DND-41 (cell line): ENCODE data around the gene SMAD7.
A peak's percentile ranks its signal among the peaks of the same experiment; 100 is the strongest.

ENCODE experiments used
- ATAC-seq: fragments of 200-7000 bp; cut with Tn5 transposase; 3 replicates; pipeline ENCODE4 v1.9.1; 2021; ENCODE audit warnings: low read depth; ENCODE audit not compliant: insufficient read depth
- DNase-seq: peaks from one replicate; pipeline ENCODE4 v3.0.0-alpha.2; 2020
- H2AFZ ChIP-seq: 2 replicates; pipeline ENCODE4 v1.6.0; 2012; ENCODE audit warnings: low read depth, low read length
- H3K27ac ChIP-seq: 2 replicates; pipeline ENCODE4 v1.5.1; 2012; ENCODE audit warnings: low read length, inconsistent platforms
- H3K27me3 ChIP-seq: fragments of 200-600 bp; sonication (generic); 2 replicates; pipeline ENCODE4 v1.6.0; 2012; ENCODE audit warnings: low read length, mild to moderate bottlenecking, inconsistent platforms; ENCODE audit not compliant: insufficient read depth, poor library complexity
- H3K36me3 ChIP-seq: 2 replicates; pipeline ENCODE4 v1.5.1; 2012; ENCODE audit warnings: low read length, inconsistent platforms; ENCODE audit not compliant: insufficient read depth
- H3K4me1 ChIP-seq: 2 replicates; pipeline ENCODE4 v1.5.1; 2012; ENCODE audit warnings: mild to moderate bottlenecking, low read length; ENCODE audit not compliant: insufficient read depth
- H3K4me2 ChIP-seq: 2 replicates; pipeline ENCODE4 v1.6.0; 2012; ENCODE audit warnings: mild to moderate bottlenecking, moderate library complexity, low read length, inconsistent platforms; ENCODE audit not compliant: insufficient read depth
- H3K4me3 ChIP-seq, 2 experiments: fragments of 200-600 bp in 1 of 2; shearing (Covaris generic) in 1 of 2; 2 replicates each; pipeline ENCODE4 v1.5.1; 2012 to 2016; ENCODE audit warnings: inconsistent platforms in 2 of 2, low read length in 2 of 2, mild to moderate bottlenecking in 2 of 2, low read depth in 1 of 2, moderate library complexity in 1 of 2
- H3K79me2 ChIP-seq: 2 replicates; pipeline ENCODE4 v1.6.0; 2012; ENCODE audit warnings: low read length, inconsistent platforms; ENCODE audit not compliant: insufficient read depth
- H3K9ac ChIP-seq: 2 replicates; pipeline ENCODE4 v1.6.0; 2012; ENCODE audit warnings: low read depth, mild to moderate bottlenecking, inconsistent platforms, low read length, moderate library complexity
- H3K9me3 ChIP-seq: 2 replicates; pipeline ENCODE4 v1.5.1; 2012; ENCODE audit warnings: low read length, moderate library complexity, mild to moderate bottlenecking, inconsistent platforms; ENCODE audit not compliant: insufficient read depth, severe bottlenecking
- H4K20me1 ChIP-seq: 2 replicates; pipeline ENCODE4 v1.6.0; 2012; ENCODE audit warnings: low read length; ENCODE audit not compliant: insufficient read depth
- EZH2 ChIP-seq: IDR thresholded peaks from 3 replicates; pipeline ENCODE4 v1.6.1; 2012; ENCODE audit warnings: borderline replicate concordance, low read depth, mild to moderate bottlenecking, moderate library complexity, low read length, inconsistent platforms; ENCODE audit not compliant: severe bottlenecking
- TF ChIP-seq, protein P1 (sequence below): IDR thresholded peaks from 2 replicates; pipeline ENCODE4 v1.5.1; 2012; ENCODE audit warnings: borderline replicate concordance, low read length, moderate library complexity, mild to moderate bottlenecking; ENCODE audit not compliant: poor library complexity, severe bottlenecking; ENCODE audit errors: extremely low read depth

SMAD7 gene

GRCh38 chr18:48931680-48932461 is 18.9 kb downstream of the SMAD7 start:
- Histone ChIP-seq H3K36me3 (no peaks in the 10 kb centered on the region), H2AFZ (no peak overlapping the region), H3K27ac (peak overlapping the region; percentile 6; the same call in 1 of the 2 replicates), H4K20me1 (0 out of 2 replicates have a peak, but pooled peaks cover 5% of the 10 kb centered on the region), H3K27me3 (no peaks in the 10 kb centered on the region), H3K9me3 (no peaks in the 10 kb centered on the region), H3K4me2 (no peak overlapping the region), H3K4me3 (no peak overlapping the region), H3K4me1 (peaks cover 70% of the 10 kb centered on the region), H3K9ac (no peak overlapping the region), H3K79me2 (peaks cover 55% of the 10 kb centered on the region)
- ATAC-seq (no peak), DNase-seq (no peak)
- no peak for TF ChIP-seq EZH2
- TF ChIP-seq, protein P1, sequence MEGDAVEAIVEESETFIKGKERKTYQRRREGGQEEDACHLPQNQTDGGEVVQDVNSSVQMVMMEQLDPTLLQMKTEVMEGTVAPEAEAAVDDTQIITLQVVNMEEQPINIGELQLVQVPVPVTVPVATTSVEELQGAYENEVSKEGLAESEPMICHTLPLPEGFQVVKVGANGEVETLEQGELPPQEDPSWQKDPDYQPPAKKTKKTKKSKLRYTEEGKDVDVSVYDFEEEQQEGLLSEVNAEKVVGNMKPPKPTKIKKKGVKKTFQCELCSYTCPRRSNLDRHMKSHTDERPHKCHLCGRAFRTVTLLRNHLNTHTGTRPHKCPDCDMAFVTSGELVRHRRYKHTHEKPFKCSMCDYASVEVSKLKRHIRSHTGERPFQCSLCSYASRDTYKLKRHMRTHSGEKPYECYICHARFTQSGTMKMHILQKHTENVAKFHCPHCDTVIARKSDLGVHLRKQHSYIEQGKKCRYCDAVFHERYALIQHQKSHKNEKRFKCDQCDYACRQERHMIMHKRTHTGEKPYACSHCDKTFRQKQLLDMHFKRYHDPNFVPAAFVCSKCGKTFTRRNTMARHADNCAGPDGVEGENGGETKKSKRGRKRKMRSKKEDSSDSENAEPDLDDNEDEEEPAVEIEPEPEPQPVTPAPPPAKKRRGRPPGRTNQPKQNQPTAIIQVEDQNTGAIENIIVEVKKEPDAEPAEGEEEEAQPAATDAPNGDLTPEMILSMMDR = no peak

DNA sequence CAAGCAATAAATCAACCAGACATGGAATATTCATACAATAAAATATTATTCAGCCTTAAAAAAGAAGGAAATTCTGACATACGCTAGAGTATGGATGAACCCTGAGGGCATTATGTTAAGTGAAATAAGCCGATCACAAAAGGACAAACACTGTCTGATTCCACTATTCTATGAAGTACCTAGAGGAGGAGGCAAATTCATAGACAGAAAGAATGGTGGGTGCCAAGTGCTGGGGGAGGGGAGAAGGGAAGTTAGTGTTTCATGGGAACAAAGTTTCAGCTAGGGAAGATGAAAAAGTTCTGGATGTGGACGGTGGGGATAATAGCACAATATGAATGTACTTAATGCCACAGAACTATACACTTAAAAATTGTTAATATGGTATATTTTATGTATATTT is 19.8 kb downstream of the SMAD7 start:
- H3K36me3 ChIP-seq = no peaks in the 10 kb centered on the region
- peaks cover 61% of the 10 kb centered on the region for H3K79me2 ChIP-seq
- no peak overlapping the region for H3K4me2 ChIP-seq
- DNase-seq (no peak), ATAC-seq (no peak)
- H3K27me3 ChIP-seq = no peaks in the 10 kb centered on the region
- no peak overlapping the region for H3K4me3 ChIP-seq
- H4K20me1 ChIP-seq = 0 out of 2 replicates have a peak, but pooled peaks cover 8% of the 10 kb centered on the region
- no peak overlapping the region for H2AFZ ChIP-seq
- H3K4me1 ChIP-seq = peaks cover 70% of the 10 kb centered on the region
- no peak overlapping the region for H3K9ac ChIP-seq
- H3K27ac ChIP-seq = no peak overlapping the region
- TF ChIP-seq, protein P1 = no peak
- no peak for TF ChIP-seq EZH2
- no peaks in the 10 kb centered on the region for H3K9me3 ChIP-seq

- no peak for TF ChIP-seq EZH2
- TF ChIP-seq, protein P1 = no peak
- Histone ChIP-seq H3K4me3 (no peak overlapping the region), H3K9ac (no peak overlapping the region), H3K4me1 (peaks cover 67% of the 10 kb centered on the region), H3K4me2 (0 out of 2 replicates have a peak overlapping the region, but pooled peaks have one; percentile 8), H4K20me1 (0 out of 2 replicates have a peak, but pooled peaks cover 8% of the 10 kb centered on the region), H2AFZ (no peak overlapping the region), H3K27me3 (no peaks in the 10 kb centered on the region), H3K27ac (peak overlapping the region; percentile 76; the same call in 1 of the 2 replicates), H3K9me3 (no peaks in the 10 kb centered on the region), H3K36me3 (no peaks in the 10 kb centered on the region), H3K79me2 (peaks cover 57% of the 10 kb centered on the region)
- no peak for ATAC-seq
- no peak for DNase-seq
These were observed 20.6 kb downstream of the SMAD7 start for GRCh38 chr18:48929941-48930713.
